IMR-90 (cell line): ENCODE measurements around the gene INHA. TPM values are rescaled to one million over a fixed set of nuclear protein-coding genes. Genes with fewer than 3 reads are reported as not detected.

ENCODE experiments used
- ATAC-seq: fragments of 200-7000 bp; cut with Tn5 transposase; 2 replicates; pipeline ENCODE4 v1.9.1; 2020; ENCODE audit warnings: low read depth, mild to moderate bottlenecking, moderate library complexity
- BruUV-seq: library from RNA; stranded (reverse); fragments of 400-500 nt; replicated peaks from 2 replicates; lab custom pipeline; 2021; lab: Mats Ljungman, UMichigan
- CTCF ChIA-PET: fragments of 300-600 bp; formaldehyde crosslinking; extraction: SDS; loops from one replicate; lab custom pipeline; 2021; ENCODE audit warnings: antibody characterized with exemption; lab: Yijun Ruan, JAX
- POLR2A ChIA-PET: fragments of 300-600 bp; sonication (Branson Sonifier 250); formaldehyde crosslinking; loops from one replicate; lab custom pipeline; 2022; ENCODE audit warnings: antibody characterized with exemption; ENCODE audit not compliant: unreplicated experiment; lab: Charles Lee
- DNase-seq: peaks from one replicate; pipeline ENCODE4 v3.0.0; 2013
- H2AFZ ChIP-seq: replicated peaks from 2 replicates; pipeline ENCODE3; 2013; ENCODE audit warnings: low read length, mild to moderate bottlenecking; ENCODE audit not compliant: poor library complexity
- H2AK5ac ChIP-seq: 2 replicates; pipeline ENCODE4 v1.6.1; 2013; ENCODE audit warnings: low read depth, low read length, inconsistent platforms
- H2AK9ac ChIP-seq: replicated peaks from 2 replicates; pipeline ENCODE3; 2013; ENCODE audit warnings: mild to moderate bottlenecking, low read depth, low read length, moderate library complexity; ENCODE audit not compliant: poor library complexity
- H2BK120ac ChIP-seq: 2 replicates; pipeline ENCODE4 v1.6.1; 2013; ENCODE audit warnings: low read depth, low read length, inconsistent platforms
- H2BK15ac ChIP-seq: 3 replicates; pipeline ENCODE4 v1.6.1; 2013; ENCODE audit warnings: low read depth, low read length, inconsistent platforms
- H2BK20ac ChIP-seq: 2 replicates; pipeline ENCODE4 v1.6.1; 2013; ENCODE audit warnings: low read depth, mild to moderate bottlenecking, inconsistent platforms, low read length, moderate library complexity
- H2BK5ac ChIP-seq: 2 replicates; pipeline ENCODE4 v1.6.1; 2013; ENCODE audit warnings: mild to moderate bottlenecking, low read depth, low read length, inconsistent platforms; ENCODE audit not compliant: poor library complexity, severe bottlenecking
- H3K14ac ChIP-seq: replicated peaks from 2 replicates; pipeline ENCODE4 v1.6.1; 2013; ENCODE audit warnings: low read depth, low read length, inconsistent platforms
- H3K18ac ChIP-seq: 2 replicates; pipeline ENCODE4 v1.6.1; 2013; ENCODE audit warnings: low read depth, low read length, control low read depth
- H3K23ac ChIP-seq: 2 replicates; pipeline ENCODE4 v1.6.1; 2013; ENCODE audit warnings: low read depth, low read length, inconsistent platforms
- H3K27ac ChIP-seq: 2 replicates; pipeline ENCODE4 v1.5.1; 2013; ENCODE audit warnings: mild to moderate bottlenecking, control low read depth, low read length; ENCODE audit not compliant: insufficient read depth
- H3K27me3 ChIP-seq: 2 replicates; pipeline ENCODE4 v1.6.1; 2013; ENCODE audit warnings: low read length; ENCODE audit not compliant: control insufficient read depth, insufficient read depth
- H3K36me3 ChIP-seq: 2 replicates; pipeline ENCODE4 v1.6.1; 2013; ENCODE audit warnings: low read length, mixed read lengths; ENCODE audit not compliant: control insufficient read depth, insufficient read depth
- H3K4ac ChIP-seq: 2 replicates; pipeline ENCODE4 v1.6.1; 2013; ENCODE audit warnings: low read depth, low read length, inconsistent platforms
- H3K4me1 ChIP-seq: 2 replicates; pipeline ENCODE4 v1.6.1; 2013; ENCODE audit warnings: low read length, mixed read lengths; ENCODE audit not compliant: control insufficient read depth, insufficient read depth
- H3K4me2 ChIP-seq: 2 replicates; pipeline ENCODE4 v1.6.1; 2013; ENCODE audit warnings: low read depth, mild to moderate bottlenecking, control low read depth, low read length, moderate library complexity
- H3K4me3 ChIP-seq: 2 replicates; pipeline ENCODE4 v1.5.1; 2013; ENCODE audit warnings: low read depth, mild to moderate bottlenecking, control low read depth, low read length, moderate library complexity; ENCODE audit not compliant: insufficient read depth
- H3K56ac ChIP-seq: 2 replicates; pipeline ENCODE4 v1.6.1; 2013; ENCODE audit warnings: low read length, inconsistent platforms; ENCODE audit not compliant: insufficient read depth; ENCODE audit errors: extremely low read depth
- H3K79me1 ChIP-seq, 2 experiments: 2 replicates each; pipeline ENCODE4 v1.6.1; 2013; ENCODE audit warnings: low read length in 2 of 2, inconsistent platforms in 1 of 2, low read depth in 1 of 2
- H3K9ac ChIP-seq: 2 replicates; pipeline ENCODE4 v1.6.1; 2013; ENCODE audit warnings: low read depth, low read length, control low read depth
- H3K9me1 ChIP-seq: 2 replicates; pipeline ENCODE4 v1.6.1; 2013; ENCODE audit warnings: low read length, inconsistent platforms; ENCODE audit not compliant: insufficient read depth
- H3K9me3 ChIP-seq: 2 replicates; pipeline ENCODE4 v1.6.1; 2013; ENCODE audit warnings: low read length; ENCODE audit not compliant: control insufficient read depth, insufficient read depth
- H4K20me1 ChIP-seq: 2 replicates; pipeline ENCODE4 v1.6.1; 2013; ENCODE audit warnings: low read length, inconsistent platforms; ENCODE audit not compliant: insufficient read depth
- H4K5ac ChIP-seq: 2 replicates; pipeline ENCODE4 v1.6.1; 2013; ENCODE audit warnings: mild to moderate bottlenecking, low read depth, low read length, control low read depth
- H4K8ac ChIP-seq, 2 experiments: 2 replicates each; pipeline ENCODE4 v1.6.1; 2013; ENCODE audit warnings: low read depth in 2 of 2, low read length in 2 of 2, control low read depth in 1 of 2, inconsistent platforms in 1 of 2
- H4K91ac ChIP-seq: 2 replicates; pipeline ENCODE4 v1.6.1; 2013; ENCODE audit warnings: low read depth, low read length, inconsistent platforms; ENCODE audit not compliant: insufficient read depth
- BHLHE40 ChIP-seq: fragments of 150-350 bp; IDR thresholded peaks from 2 replicates; pipeline ENCODE4 v1.6.1; 2016; ENCODE audit warnings: mild to moderate bottlenecking, low read depth, low read length
- CEBPB ChIP-seq: IDR thresholded peaks from 2 replicates; pipeline ENCODE4 v1.6.1; 2012; ENCODE audit warnings: low read depth, low read length, improper control_type of control experiment
- CHD1 ChIP-seq: IDR thresholded peaks from 2 replicates; pipeline ENCODE4 v1.6.1; 2012; ENCODE audit warnings: low read depth, low read length, improper control_type of control experiment
- FOS ChIP-seq: fragments of 150-350 bp; IDR thresholded peaks from 2 replicates; pipeline ENCODE4 v1.6.1; 2016; ENCODE audit warnings: low read depth, low read length
- MAFK ChIP-seq: IDR thresholded peaks from 2 replicates; pipeline ENCODE4 v1.6.1; 2012; ENCODE audit warnings: low read depth, low read length, improper control_type of control experiment
- MAZ ChIP-seq: IDR thresholded peaks from 2 replicates; pipeline ENCODE4 v1.6.1; 2012; ENCODE audit warnings: low read depth, mild to moderate bottlenecking, low read length, improper control_type of control experiment, moderate library complexity, borderline replicate concordance
- MXI1 ChIP-seq: IDR thresholded peaks from 2 replicates; pipeline ENCODE4 v1.6.1; 2012; ENCODE audit warnings: low read depth, mild to moderate bottlenecking, low read length, moderate library complexity, borderline replicate concordance
- NFE2L2 ChIP-seq: fragments of 150-350 bp; IDR thresholded peaks from 2 replicates; pipeline ENCODE4 v1.6.1; 2016; ENCODE audit warnings: low read depth, mild to moderate bottlenecking, low read length
- POLR2A ChIP-seq: IDR thresholded peaks from 2 replicates; pipeline ENCODE4 v1.6.1; 2012; ENCODE audit warnings: mild to moderate bottlenecking, low read depth, low read length
- RAD21 ChIP-seq: IDR thresholded peaks from 2 replicates; pipeline ENCODE4 v1.6.1; 2012; ENCODE audit warnings: low read length, improper control_type of control experiment
- RCOR1 ChIP-seq: IDR thresholded peaks from 2 replicates; pipeline ENCODE4 v1.6.1; 2012; ENCODE audit warnings: mild to moderate bottlenecking, low read length, improper control_type of control experiment; ENCODE audit not compliant: insufficient replicate concordance
- RFX5 ChIP-seq: IDR thresholded peaks from 2 replicates; pipeline ENCODE4 v1.8.0; 2012; ENCODE audit warnings: low read depth, mild to moderate bottlenecking, low read length, moderate library complexity
- SMC3 ChIP-seq: fragments of 150-350 bp; IDR thresholded peaks from 2 replicates; pipeline ENCODE4 v1.6.1; 2016; ENCODE audit warnings: low read depth, mild to moderate bottlenecking, antibody characterized with exemption, low read length, moderate library complexity
- WGBS, 2 experiments: methylation state at CpG; one replicate each; pipeline versions ENCODE4 v1.1.5 to v1.1.7; 2013; ENCODE audit warnings: missing lambda C conversion rate in 2 of 2; ENCODE audit not compliant: insufficient read length in 1 of 2; ENCODE audit errors: extremely low coverage in 2 of 2; 5-methylcytosine and 5-hydroxymethylcytosine counted together
- dilution Hi-C: fragments of 300-500 bp; cut with HindIII; formaldehyde crosslinking; loops from one replicate; pipeline ENCODE4 v1.14.3; 2018; ENCODE audit warnings: low sequenced_read_pairs; ENCODE audit not compliant: unreplicated experiment
- in situ Hi-C: fragments of 300-500 bp; cut with MboI; formaldehyde crosslinking; loops from 3 replicates; pipeline ENCODE4 v1.14.3; 2019; ENCODE audit warnings: low sequenced_read_pairs, inconsistent platforms, mixed read lengths
- intact Hi-C: fragments of 100-400 bp; cut with micrococcal nuclease; formaldehyde crosslinking; loops from 2 replicates; pipeline ENCODE4 v1.10.0; 2022
- polyA plus RNA-seq, 3 experiments: library from polyadenylated mRNA; depleted of rRNA; stranded (reverse); fragments of >200 nt; gene quantifications; 2 replicates each; pipeline ENCODE4 v1.2.3, GENCODE V29; 2012; ENCODE audit warnings: low replicate concordance in 1 of 3
- total RNA-seq: library from RNA; depleted of rRNA; stranded (reverse); fragments of >200 nt; gene quantifications from 2 replicates; pipeline ENCODE4 v1.2.3, GENCODE V29; 2012
- TF ChIP-seq, protein P1 (sequence below): conservative IDR thresholded peaks from 2 replicates; pipeline ENCODE4 v1.5.1; 2012; ENCODE audit warnings: mild to moderate bottlenecking, low read depth, low read length, improper control_type of control experiment
- TF ChIP-seq, protein P2 (sequence below): fragments of 150-350 bp; IDR thresholded peaks from 2 replicates; pipeline ENCODE4 v1.6.1; 2016; ENCODE audit warnings: low read depth, mild to moderate bottlenecking, low read length, moderate library complexity, borderline replicate concordance
- TF ChIP-seq, protein P3 (sequence below): fragments of 150-350 bp; IDR thresholded peaks from 2 replicates; pipeline ENCODE4 v1.6.1; 2017; ENCODE audit warnings: mild to moderate bottlenecking, antibody characterized with exemption, low read length, low read depth

The INHA gene
- total and polyA plus RNA-seq, 2 of the 4 experiments (the other 2 are of a cell fraction) = 0.96 TPM; not detected in 1

DNA sequence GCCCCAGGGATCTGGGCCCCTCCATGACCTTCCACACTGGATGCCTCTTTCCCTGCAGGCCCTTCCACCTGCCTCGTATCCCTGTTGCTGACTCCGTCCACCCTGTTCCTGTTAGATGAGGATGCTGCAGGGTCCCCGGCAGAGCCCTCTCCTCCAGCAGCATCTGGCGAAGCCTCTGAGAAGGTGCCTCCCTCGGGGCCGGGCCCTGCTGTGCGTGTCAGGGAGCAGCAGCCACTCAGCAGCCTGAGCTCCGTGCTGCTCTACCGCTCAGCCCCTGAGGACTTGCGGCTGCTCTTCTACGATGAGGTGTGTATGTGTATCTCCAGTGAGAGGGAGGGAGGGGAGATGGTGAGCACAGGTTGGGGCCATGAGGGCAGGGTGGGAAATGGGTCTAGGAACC is 42.9 kb downstream of the INHA start:
- intact Hi-C loops (no loop called here), dilution Hi-C loops (no loop called here), in situ Hi-C loops (no loop called here)
- Histone ChIP-seq H4K91ac (no peak overlapping the region), H3K14ac (no peak overlapping the region), H2AFZ (no peak overlapping the region), H2BK120ac (no peak overlapping the region), H3K4me3 (no peak overlapping the region), H3K27me3 (no peaks in the 10 kb centered on the region), H4K5ac (no peak overlapping the region), H3K4me1 (no peaks in the 10 kb centered on the region), H3K4me2 (no peak overlapping the region), H3K56ac (no peak overlapping the region), H3K79me1 (no peaks in the 10 kb centered on the region), H3K36me3 (peaks cover 33% of the 10 kb centered on the region), H4K8ac (no peak overlapping the region), H4K20me1 (no peaks in the 10 kb centered on the region), H2BK15ac (no peak overlapping the region), H3K9me3 (no peaks in the 10 kb centered on the region), H2BK20ac (no peak overlapping the region), H3K23ac (no peak overlapping the region), H3K4ac (no peak overlapping the region), H3K9me1 (no peaks in the 10 kb centered on the region), H3K18ac (no peak overlapping the region), H3K9ac (no peak overlapping the region), H2AK9ac (no peak overlapping the region), H2BK5ac (no peak overlapping the region), H2AK5ac (no peak overlapping the region), H3K27ac (no peak overlapping the region)
- TF ChIP-seq SMC3 (no peak), BHLHE40 (no peak), MXI1 (no peak), FOS (no peak), RCOR1 (no peak), MAFK (no peak), RAD21 (no peak), POLR2A (no peak), MAZ (no peak), CHD1 (no peak), RFX5 (no peak), NFE2L2 (no peak), CEBPB (no peak)
- TF ChIP-seq, protein P1, sequence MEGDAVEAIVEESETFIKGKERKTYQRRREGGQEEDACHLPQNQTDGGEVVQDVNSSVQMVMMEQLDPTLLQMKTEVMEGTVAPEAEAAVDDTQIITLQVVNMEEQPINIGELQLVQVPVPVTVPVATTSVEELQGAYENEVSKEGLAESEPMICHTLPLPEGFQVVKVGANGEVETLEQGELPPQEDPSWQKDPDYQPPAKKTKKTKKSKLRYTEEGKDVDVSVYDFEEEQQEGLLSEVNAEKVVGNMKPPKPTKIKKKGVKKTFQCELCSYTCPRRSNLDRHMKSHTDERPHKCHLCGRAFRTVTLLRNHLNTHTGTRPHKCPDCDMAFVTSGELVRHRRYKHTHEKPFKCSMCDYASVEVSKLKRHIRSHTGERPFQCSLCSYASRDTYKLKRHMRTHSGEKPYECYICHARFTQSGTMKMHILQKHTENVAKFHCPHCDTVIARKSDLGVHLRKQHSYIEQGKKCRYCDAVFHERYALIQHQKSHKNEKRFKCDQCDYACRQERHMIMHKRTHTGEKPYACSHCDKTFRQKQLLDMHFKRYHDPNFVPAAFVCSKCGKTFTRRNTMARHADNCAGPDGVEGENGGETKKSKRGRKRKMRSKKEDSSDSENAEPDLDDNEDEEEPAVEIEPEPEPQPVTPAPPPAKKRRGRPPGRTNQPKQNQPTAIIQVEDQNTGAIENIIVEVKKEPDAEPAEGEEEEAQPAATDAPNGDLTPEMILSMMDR = no peak
- TF ChIP-seq, protein P2, sequence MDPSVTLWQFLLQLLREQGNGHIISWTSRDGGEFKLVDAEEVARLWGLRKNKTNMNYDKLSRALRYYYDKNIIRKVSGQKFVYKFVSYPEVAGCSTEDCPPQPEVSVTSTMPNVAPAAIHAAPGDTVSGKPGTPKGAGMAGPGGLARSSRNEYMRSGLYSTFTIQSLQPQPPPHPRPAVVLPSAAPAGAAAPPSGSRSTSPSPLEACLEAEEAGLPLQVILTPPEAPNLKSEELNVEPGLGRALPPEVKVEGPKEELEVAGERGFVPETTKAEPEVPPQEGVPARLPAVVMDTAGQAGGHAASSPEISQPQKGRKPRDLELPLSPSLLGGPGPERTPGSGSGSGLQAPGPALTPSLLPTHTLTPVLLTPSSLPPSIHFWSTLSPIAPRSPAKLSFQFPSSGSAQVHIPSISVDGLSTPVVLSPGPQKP = no peak
- TF ChIP-seq, protein P3, sequence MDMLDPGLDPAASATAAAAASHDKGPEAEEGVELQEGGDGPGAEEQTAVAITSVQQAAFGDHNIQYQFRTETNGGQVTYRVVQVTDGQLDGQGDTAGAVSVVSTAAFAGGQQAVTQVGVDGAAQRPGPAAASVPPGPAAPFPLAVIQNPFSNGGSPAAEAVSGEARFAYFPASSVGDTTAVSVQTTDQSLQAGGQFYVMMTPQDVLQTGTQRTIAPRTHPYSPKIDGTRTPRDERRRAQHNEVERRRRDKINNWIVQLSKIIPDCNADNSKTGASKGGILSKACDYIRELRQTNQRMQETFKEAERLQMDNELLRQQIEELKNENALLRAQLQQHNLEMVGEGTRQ = no peak
- POLR2A ChIA-PET = no interaction called here
- no peak for DNase-seq
- no TSS peak for BruUV-seq
- no peak for ATAC-seq
- WGBS, 2 experiments = 94% methylated on average over 9 of the region's 11 CpGs; no CpG with 5 or more reads in 1 of the 2 experiments
- CTCF ChIA-PET = no interaction called here
